Fibroblast of lung (primary cell): ENCODE measurements around the gene THAP8. TPM values are rescaled to one million over a fixed set of nuclear protein-coding genes. Genes with fewer than 3 reads are reported as not detected.

ENCODE experiments used
- DNase-seq, 2 donors: peaks; one replicate each; pipeline versions ENCODE4 v3.0.0 to v3.0.0-alpha.2; 2010; ENCODE audit warnings: low read depth in 2 of 2
- H2AFZ ChIP-seq: 2 replicates; pipeline ENCODE4 v1.5.1; 2012; ENCODE audit warnings: low read length, control low read depth, inconsistent platforms
- H3K27ac ChIP-seq: 2 replicates; pipeline ENCODE4 v1.5.1; 2011; ENCODE audit warnings: low read length, control low read depth; ENCODE audit not compliant: insufficient read depth
- H3K27me3 ChIP-seq: 2 replicates; pipeline ENCODE4 v1.5.1; 2011; ENCODE audit warnings: mild to moderate bottlenecking, low read length; ENCODE audit not compliant: control insufficient read depth, insufficient read depth
- H3K36me3 ChIP-seq: 2 replicates; pipeline ENCODE4 v1.5.1; 2011; ENCODE audit warnings: low read length; ENCODE audit not compliant: control insufficient read depth, insufficient read depth
- H3K4me1 ChIP-seq: 2 replicates; pipeline ENCODE4 v1.5.1; 2011; ENCODE audit warnings: low read length; ENCODE audit not compliant: control insufficient read depth, insufficient read depth; ENCODE audit errors: extremely low read depth
- H3K4me2 ChIP-seq: 2 replicates; pipeline ENCODE4 v1.5.1; 2011; ENCODE audit warnings: low read length, control low read depth; ENCODE audit not compliant: insufficient read depth; ENCODE audit errors: extremely low read depth
- H3K4me3 ChIP-seq, 4 experiments: fragments of 200-600 bp in 1 of 4; sonication (generic) in 1 of 4; replicated peaks in 1 of 4; 2 replicates each; pipeline ENCODE4 v1.5.1; 2011 to 2016; ENCODE audit warnings: low read length in 4 of 4, low read depth in 3 of 4, mild to moderate bottlenecking in 3 of 4, control low read depth in 2 of 4, inconsistent platforms in 1 of 4, mixed read lengths in 1 of 4; ENCODE audit not compliant: insufficient read depth in 1 of 4; ENCODE audit errors: control extremely low read depth in 1 of 4
- H3K79me2 ChIP-seq: 2 replicates; pipeline ENCODE4 v1.5.1; 2012; ENCODE audit warnings: mild to moderate bottlenecking, low read length, inconsistent platforms; ENCODE audit not compliant: control insufficient read depth, insufficient read depth
- H3K9ac ChIP-seq: 2 replicates; pipeline ENCODE4 v1.5.1; 2011; ENCODE audit warnings: mild to moderate bottlenecking, low read length, control low read depth; ENCODE audit not compliant: insufficient read depth
- H3K9me3 ChIP-seq: 2 replicates; pipeline ENCODE4 v1.5.1; 2012; ENCODE audit warnings: low read depth, low read length; ENCODE audit not compliant: control insufficient read depth, insufficient read depth
- H4K20me1 ChIP-seq: 2 replicates; pipeline ENCODE4 v1.5.1; 2011; ENCODE audit warnings: low read length; ENCODE audit not compliant: control insufficient read depth, insufficient read depth; ENCODE audit errors: extremely low read depth
- CTCF ChIP-seq, 2 donors: IDR thresholded peaks in 1 of 2; conservative IDR thresholded peaks in 1 of 2; 1 replicate in 1 of 2; 2 replicates in 1 of 2; pipeline ENCODE4 v1.5.1; 2011 to 2012; ENCODE audit warnings: low read length in 2 of 2, control low read depth in 1 of 2, inconsistent platforms in 1 of 2, low read depth in 1 of 2, mild to moderate bottlenecking in 1 of 2
- EZH2 ChIP-seq: IDR thresholded peaks from 2 replicates; pipeline ENCODE4 v1.5.1; 2012; ENCODE audit warnings: low read length, control low read depth, mild to moderate bottlenecking; ENCODE audit errors: missing control alignments
- polyA plus RNA-seq, 2 donors: library from polyadenylated mRNA; depleted of rRNA in 1 of 2; stranded (reverse) in 1 of 2; unstranded in 1 of 2; fragments of >200 nt; gene quantifications; 2 replicates each; pipeline ENCODE4 v1.2.1, GENCODE V29; 2011 to 2012; ENCODE audit warnings: missing spikeins in 1 of 2
- total RNA-seq: library from RNA; depleted of rRNA; stranded (reverse); fragments of >200 nt; gene quantifications from 2 replicates; pipeline ENCODE4 v1.2.1, GENCODE V29; 2014

Gene THAP8
- total and polyA plus RNA-seq, 2 donors (not counting 1 experiment from before 2014, with no cell fraction given), result 4.6 to 5.1 TPM

- peak in 1 of 2 donors; percentile 15 for DNase-seq
- no peaks in the 10 kb centered on the region for H3K79me2 ChIP-seq
- no peak overlapping the region for H3K9ac ChIP-seq
- H3K4me2 ChIP-seq, result no peak overlapping the region
- H3K36me3 ChIP-seq, result peaks cover 8% of the 10 kb centered on the region
- H3K27ac ChIP-seq, result no peak overlapping the region
- no peak overlapping the region for H3K4me3 ChIP-seq
- no peak overlapping the region for H2AFZ ChIP-seq
- H3K27me3 ChIP-seq, result no peaks in the 10 kb centered on the region
- no peaks in the 10 kb centered on the region for H4K20me1 ChIP-seq
- TF ChIP-seq EZH2 (no peak), CTCF (conservative IDR thresholded peaks at IDR 0.05 in 1 of 2, IDR thresholded peaks at IDR 0.05 in 1 of 2; ENCODE audit: low read depth in 1 of 2, low read length in 2 of 2) (no peak)
- H3K4me1 ChIP-seq, result no peaks in the 10 kb centered on the region
- H3K9me3 ChIP-seq, result no peaks in the 10 kb centered on the region
These were observed 39.6 kb upstream of the THAP8 start for GRCh38 chr19:36093687-36094086.

GRCh38 chr19:36093146-36093662 is 39.1 kb upstream of the THAP8 start:
- Histone ChIP-seq H3K27me3 (no peaks in the 10 kb centered on the region), H3K27ac (no peak overlapping the region), H3K79me2 (no peaks in the 10 kb centered on the region), H3K9me3 (no peaks in the 10 kb centered on the region), H3K36me3 (peaks cover 8% of the 10 kb centered on the region), H3K9ac (no peak overlapping the region), H3K4me1 (no peaks in the 10 kb centered on the region), H4K20me1 (no peaks in the 10 kb centered on the region), H3K4me2 (no peak overlapping the region), H3K4me3 (no peak overlapping the region), H2AFZ (no peak overlapping the region)
- no peak for DNase-seq
- TF ChIP-seq EZH2, result no peak
- no peak for TF ChIP-seq CTCF (conservative IDR thresholded peaks at IDR 0.05 in 1 of 2, IDR thresholded peaks at IDR 0.05 in 1 of 2; ENCODE audit: low read depth in 1 of 2, low read length in 2 of 2)

GRCh38 chr19:36092566-36092965 is 38.5 kb upstream of the THAP8 start:
- Histone ChIP-seq H3K27me3 (no peaks in the 10 kb centered on the region), H3K9me3 (no peaks in the 10 kb centered on the region), H3K9ac (no peak overlapping the region), H3K36me3 (peaks cover 8% of the 10 kb centered on the region), H3K79me2 (no peaks in the 10 kb centered on the region), H3K4me3 (no peak overlapping the region), H3K4me2 (no peak overlapping the region), H2AFZ (no peak overlapping the region), H3K27ac (no peak overlapping the region), H3K4me1 (no peaks in the 10 kb centered on the region), H4K20me1 (no peaks in the 10 kb centered on the region)
- DNase-seq, result no peak
- no peak for TF ChIP-seq CTCF (conservative IDR thresholded peaks at IDR 0.05 in 1 of 2, IDR thresholded peaks at IDR 0.05 in 1 of 2; ENCODE audit: low read depth in 1 of 2, low read length in 2 of 2)
- TF ChIP-seq EZH2, result no peak
